MCF 10A (cell line): ENCODE results near the gene ANKRD39. TPM values are rescaled to one million over a fixed set of nuclear protein-coding genes. Genes with fewer than 3 reads are reported as not detected.

Experiments used
- BruUV-seq: library from RNA; stranded (reverse); fragments of 400-500 nt; replicated peaks from 2 replicates; lab custom pipeline; 2021; lab: Mats Ljungman, UMichigan
- CTCF ChIA-PET: fragments of 300-600 bp; sonication (Branson Sonifier 250); formaldehyde crosslinking; extraction: SDS; loops from one replicate; lab custom pipeline; 2021; ENCODE audit warnings: antibody characterized with exemption, inconsistent platforms; lab: Yijun Ruan, JAX
- POLR2A ChIA-PET: fragments of 300-600, 350-650 bp; sonication (Branson Sonifier 250); formaldehyde crosslinking; extraction: SDS; loops from one replicate; lab custom pipeline; 2020; ENCODE audit warnings: antibody characterized with exemption, inconsistent platforms; lab: Yijun Ruan, JAX
- DNase-seq: peaks from one replicate; pipeline ENCODE4 v3.0.0-alpha.2; 2018; ENCODE audit not compliant: unreplicated experiment
- H3K27ac Mint-ChIP-seq: one replicate; pipeline ENCODE4 v1.8.0; 2022; ENCODE audit warnings: mild to moderate bottlenecking, low read depth, mixed read lengths; ENCODE audit not compliant: unreplicated experiment
- H3K27me3 Mint-ChIP-seq: one replicate; pipeline ENCODE4 v1.8.0; 2022; ENCODE audit warnings: mixed read lengths; ENCODE audit not compliant: insufficient read depth, unreplicated experiment
- H3K36me3 Mint-ChIP-seq: one replicate; pipeline ENCODE4 v1.8.0; 2022; ENCODE audit warnings: mild to moderate bottlenecking, moderate library complexity, mixed read lengths; ENCODE audit not compliant: insufficient read depth, unreplicated experiment
- H3K4me1 Mint-ChIP-seq: one replicate; pipeline ENCODE4 v1.8.0; 2022; ENCODE audit warnings: mixed read lengths; ENCODE audit not compliant: insufficient read depth, unreplicated experiment
- H3K4me3 Mint-ChIP-seq: one replicate; pipeline ENCODE4 v1.8.0; 2022; ENCODE audit warnings: mild to moderate bottlenecking, moderate library complexity, mixed read lengths; ENCODE audit not compliant: unreplicated experiment
- H3K9me3 Mint-ChIP-seq: one replicate; pipeline ENCODE4 v1.8.0; 2022; ENCODE audit warnings: mixed read lengths; ENCODE audit not compliant: unreplicated experiment
- intact Hi-C: fragments of 100-400 bp; cut with micrococcal nuclease; formaldehyde crosslinking; loops from 2 replicates; pipeline ENCODE4 v1.14.1; 2022
- total RNA-seq: library from RNA; stranded (reverse); gene quantifications from 2 replicates; pipeline ENCODE4 v1.2.3, GENCODE V29; 2022
- TF ChIP-seq, protein P1 (sequence below): fragments of 200-600 bp; IDR thresholded peaks from one replicate; pipeline ENCODE4 v1.8.0; 2022; ENCODE audit warnings: antibody characterized with exemption, mild to moderate bottlenecking; ENCODE audit not compliant: unreplicated experiment

ANKRD39 gene
- total RNA-seq, 1 experiment from 2014 or later: 14.0 TPM

DNA sequence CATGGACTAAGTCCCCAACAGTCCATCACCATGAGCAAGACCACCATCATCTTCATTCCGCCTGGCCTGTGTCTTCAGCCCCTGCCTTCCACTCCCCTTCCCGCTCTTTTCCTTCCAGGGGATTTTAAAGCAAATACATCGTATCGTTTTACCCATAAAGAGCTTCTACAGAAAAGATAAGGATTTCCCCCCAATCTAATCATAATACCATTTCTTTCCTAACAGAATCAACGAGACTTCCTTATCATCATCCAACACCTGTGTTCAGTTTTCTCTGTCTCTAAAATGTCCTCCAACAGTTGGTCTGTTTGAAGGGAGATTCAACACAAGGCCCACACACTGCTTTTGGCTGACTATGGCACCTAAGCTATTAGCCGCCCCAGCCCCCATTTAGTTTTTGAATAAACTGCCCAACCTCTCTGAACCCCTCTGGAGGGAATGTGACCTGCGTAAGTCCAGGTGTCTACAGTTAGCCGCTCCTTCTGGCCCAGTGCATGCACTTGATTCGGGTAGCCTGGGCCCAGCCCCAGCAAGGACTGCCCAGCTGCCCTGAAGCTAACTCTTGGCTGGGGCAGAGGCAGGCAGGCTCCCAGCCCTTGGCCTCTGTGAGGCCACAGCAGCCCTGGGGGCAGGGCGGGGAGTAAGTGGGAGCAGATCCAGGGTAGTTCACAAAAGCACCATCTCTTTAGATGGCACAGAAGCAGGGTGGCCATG is 37.4 kb upstream of the ANKRD39 start:
- Mint-ChIP-seq H3K27ac (no peak overlapping the region), H3K9me3 (no peaks in the 10 kb centered on the region), H3K4me1 (peaks cover 52% of the 10 kb centered on the region), H3K4me3 (no peak overlapping the region), H3K36me3 (no peaks in the 10 kb centered on the region), H3K27me3 (no peaks in the 10 kb centered on the region)
- ChIA-PET POLR2A (interaction anchor here (0.7 to 2.2 kb wide), 5 partner anchors 22 to 51 kb away, joined by 3 to 11 read pairs (median 6); partner anchors contain the start of genes ANKRD39 and SEMA4C), CTCF (interaction anchor here (0.7 to 2.0 kb wide), 4 partner anchors 43 to 90 kb away, joined by 3 to 6 read pairs (median 4); no protein-coding TSS in a partner anchor)
- TF ChIP-seq, protein P1, sequence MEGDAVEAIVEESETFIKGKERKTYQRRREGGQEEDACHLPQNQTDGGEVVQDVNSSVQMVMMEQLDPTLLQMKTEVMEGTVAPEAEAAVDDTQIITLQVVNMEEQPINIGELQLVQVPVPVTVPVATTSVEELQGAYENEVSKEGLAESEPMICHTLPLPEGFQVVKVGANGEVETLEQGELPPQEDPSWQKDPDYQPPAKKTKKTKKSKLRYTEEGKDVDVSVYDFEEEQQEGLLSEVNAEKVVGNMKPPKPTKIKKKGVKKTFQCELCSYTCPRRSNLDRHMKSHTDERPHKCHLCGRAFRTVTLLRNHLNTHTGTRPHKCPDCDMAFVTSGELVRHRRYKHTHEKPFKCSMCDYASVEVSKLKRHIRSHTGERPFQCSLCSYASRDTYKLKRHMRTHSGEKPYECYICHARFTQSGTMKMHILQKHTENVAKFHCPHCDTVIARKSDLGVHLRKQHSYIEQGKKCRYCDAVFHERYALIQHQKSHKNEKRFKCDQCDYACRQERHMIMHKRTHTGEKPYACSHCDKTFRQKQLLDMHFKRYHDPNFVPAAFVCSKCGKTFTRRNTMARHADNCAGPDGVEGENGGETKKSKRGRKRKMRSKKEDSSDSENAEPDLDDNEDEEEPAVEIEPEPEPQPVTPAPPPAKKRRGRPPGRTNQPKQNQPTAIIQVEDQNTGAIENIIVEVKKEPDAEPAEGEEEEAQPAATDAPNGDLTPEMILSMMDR: no peak
- DNase-seq: no peak
- no TSS peak for BruUV-seq
- intact Hi-C loops: no loop called here

DNA sequence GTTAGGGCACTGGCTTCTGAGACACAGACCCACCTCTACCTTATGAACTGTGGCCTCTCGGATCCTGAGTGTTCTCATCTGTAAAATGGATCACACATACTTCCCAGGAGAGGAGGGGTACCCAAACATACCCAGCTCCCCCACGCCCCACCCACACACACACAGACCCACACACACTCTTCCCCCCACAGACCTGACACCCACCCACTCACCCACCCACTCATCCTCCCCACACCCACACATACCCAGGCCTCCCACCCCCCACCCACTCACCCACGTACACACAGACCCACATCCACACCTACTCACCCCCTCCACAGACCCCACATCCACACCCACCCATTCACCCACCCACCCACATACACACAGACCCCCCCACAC is 36.3 kb upstream of the ANKRD39 start:
- Mint-ChIP-seq H3K4me1 (peaks cover 47% of the 10 kb centered on the region), H3K4me3 (no peak overlapping the region), H3K36me3 (no peaks in the 10 kb centered on the region), H3K27ac (no peak overlapping the region), H3K9me3 (no peaks in the 10 kb centered on the region), H3K27me3 (no peaks in the 10 kb centered on the region)
- no TSS peak for BruUV-seq
- intact Hi-C loops: no loop called here
- ChIA-PET CTCF (interaction anchor here (2.0 kb wide), 1 partner anchor 56 kb away, joined by 6 read pairs; no protein-coding TSS in a partner anchor), POLR2A (no interaction called here)
- TF ChIP-seq, protein P1: no peak
- DNase-seq: no peak

DNA sequence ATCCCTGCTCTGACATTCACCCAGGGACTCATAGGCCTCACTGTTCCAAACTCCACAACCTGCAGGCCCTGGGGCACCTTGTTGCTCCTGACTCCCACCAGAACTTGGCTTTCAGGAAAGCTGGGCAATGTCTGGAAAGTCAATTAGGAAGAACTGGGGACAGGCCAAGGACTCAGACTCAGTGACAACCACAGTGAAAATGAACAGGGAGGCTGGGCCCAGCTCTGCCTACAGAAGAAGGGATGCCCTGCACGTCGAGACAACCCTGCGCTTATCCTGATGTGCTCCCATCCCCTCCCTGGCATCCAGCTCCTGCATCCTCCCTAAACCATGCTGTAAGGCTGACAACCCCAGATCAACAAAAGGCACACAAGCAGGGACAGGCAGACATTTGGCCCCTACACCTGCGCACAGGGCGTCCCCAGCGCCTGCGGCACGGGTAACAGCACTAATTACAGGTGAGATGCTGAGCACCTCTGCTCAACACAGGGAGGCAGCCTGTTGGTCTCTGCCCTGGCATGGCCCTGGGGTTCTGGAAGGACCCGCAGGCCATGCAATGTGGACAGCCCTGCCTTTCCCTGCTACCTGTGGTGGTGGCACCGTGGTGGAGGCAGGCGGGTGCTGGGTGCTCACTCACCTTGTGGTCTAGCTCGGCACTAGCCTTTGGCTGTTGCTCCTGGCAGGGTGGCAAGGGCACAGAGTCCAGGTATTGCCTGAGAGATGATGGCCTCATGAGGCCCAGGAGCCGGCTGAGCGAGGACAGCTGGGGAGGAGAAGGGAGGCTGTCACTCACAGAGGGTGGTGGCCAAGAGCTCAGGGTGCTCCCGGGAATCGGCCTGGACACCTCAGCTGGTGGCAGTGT is 35.7 kb upstream of the ANKRD39 start:
- DNase-seq: no peak
- peaks cover 41% of the 10 kb centered on the region for H3K4me1 Mint-ChIP-seq
- TF ChIP-seq, protein P1: no peak
- ChIA-PET POLR2A (no interaction called here), CTCF (interaction anchor here (2.1 kb wide), 1 partner anchor 58 kb away, joined by 5 read pairs; no protein-coding TSS in a partner anchor)
- no TSS peak for BruUV-seq
- H3K27ac Mint-ChIP-seq: no peak overlapping the region
- intact Hi-C loops: no loop called here
- no peaks in the 10 kb centered on the region for H3K36me3 Mint-ChIP-seq
- H3K27me3 Mint-ChIP-seq: no peaks in the 10 kb centered on the region
- no peaks in the 10 kb centered on the region for H3K9me3 Mint-ChIP-seq
- H3K4me3 Mint-ChIP-seq: no peak overlapping the region
